GM19324 (cell line): ENCODE results near the gene RIBC2.

Source experiments
- ATAC-seq: cut with Tn5 transposase; IDR thresholded peaks from one replicate; pipeline ENCODE4 v1.9.1; 2021; ENCODE audit warnings: mild to moderate bottlenecking, moderate library complexity; ENCODE audit not compliant: unreplicated experiment, low FRiP score

Gene RIBC2

DNA sequence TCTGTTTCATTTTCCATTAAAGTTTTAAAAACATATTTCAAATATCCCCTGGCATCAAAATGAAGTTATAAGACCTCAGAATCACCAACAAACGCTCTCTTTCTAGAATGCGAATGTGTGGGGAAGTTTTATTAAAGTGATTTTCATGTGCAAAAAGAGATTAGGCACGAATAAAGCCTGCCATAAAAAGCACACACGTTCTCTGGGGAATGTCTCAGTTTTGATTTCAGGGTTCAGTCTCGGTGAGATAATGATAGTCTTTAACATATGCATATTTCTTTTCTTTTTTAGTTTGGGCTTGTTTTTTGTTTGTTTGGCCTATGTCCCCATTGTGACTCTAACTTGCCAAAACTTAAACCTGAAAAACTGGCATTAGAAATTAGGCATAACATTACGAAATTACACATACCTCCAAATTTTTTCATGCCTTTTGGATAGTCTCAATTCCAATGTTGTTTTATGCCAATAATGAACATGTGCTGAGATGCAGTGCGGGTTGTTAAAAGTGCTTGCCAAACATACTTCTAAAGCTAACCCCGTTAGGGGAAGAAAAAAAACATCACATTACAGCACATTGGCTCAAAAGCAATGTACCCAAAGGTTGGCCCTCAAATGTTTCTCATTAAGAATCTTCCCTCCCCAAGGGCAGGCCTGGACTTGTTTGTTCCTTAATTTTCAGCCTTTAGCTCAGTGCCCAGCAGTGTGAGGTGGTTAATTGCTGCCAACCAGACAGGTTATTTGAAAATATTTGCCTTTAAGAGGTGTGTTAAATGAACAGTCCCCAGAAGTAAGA is 56.0 kb downstream of the RIBC2 start:
- ATAC-seq: no peak

DNA sequence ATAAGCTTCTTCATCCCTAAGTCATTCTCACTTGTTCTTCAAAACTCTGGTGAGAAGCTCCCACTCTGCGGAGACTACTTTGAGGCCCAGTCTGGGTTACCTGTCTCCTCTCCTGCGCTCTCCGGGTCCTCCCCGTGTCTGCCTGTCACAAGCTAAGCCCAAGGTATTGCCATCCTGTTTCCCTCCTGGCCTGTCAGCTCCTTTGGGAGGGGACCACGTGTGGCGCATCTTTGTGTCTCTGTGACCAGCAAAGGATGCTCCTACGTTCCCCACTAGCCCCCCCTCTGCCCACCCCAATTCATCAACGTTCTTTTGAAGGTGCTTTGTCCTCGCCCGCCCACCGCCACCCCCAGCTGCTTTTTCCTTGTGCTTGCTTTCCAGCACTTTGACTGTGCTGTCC is 57.4 kb downstream of the RIBC2 start:
- ATAC-seq: no peak

DNA sequence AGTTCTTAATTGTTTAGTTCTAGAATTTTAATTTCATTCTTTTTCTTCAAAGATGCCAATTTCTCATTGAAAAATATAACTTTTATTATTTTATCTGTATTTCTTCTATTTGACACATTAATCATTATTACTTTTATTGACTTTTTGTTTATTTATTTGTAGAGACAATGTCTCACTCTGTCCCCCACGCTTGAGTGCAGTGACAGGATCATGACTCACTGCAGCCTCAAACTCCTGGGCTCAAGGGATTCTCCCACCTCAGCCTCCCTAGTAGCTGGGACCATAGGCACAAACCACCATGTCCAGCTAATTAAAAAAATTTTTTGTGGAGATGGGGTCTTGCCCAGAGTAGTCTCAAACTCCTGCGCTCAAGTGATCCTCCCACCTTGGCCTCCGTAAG is 58.9 kb downstream of the RIBC2 start:
- no peak for ATAC-seq

DNA sequence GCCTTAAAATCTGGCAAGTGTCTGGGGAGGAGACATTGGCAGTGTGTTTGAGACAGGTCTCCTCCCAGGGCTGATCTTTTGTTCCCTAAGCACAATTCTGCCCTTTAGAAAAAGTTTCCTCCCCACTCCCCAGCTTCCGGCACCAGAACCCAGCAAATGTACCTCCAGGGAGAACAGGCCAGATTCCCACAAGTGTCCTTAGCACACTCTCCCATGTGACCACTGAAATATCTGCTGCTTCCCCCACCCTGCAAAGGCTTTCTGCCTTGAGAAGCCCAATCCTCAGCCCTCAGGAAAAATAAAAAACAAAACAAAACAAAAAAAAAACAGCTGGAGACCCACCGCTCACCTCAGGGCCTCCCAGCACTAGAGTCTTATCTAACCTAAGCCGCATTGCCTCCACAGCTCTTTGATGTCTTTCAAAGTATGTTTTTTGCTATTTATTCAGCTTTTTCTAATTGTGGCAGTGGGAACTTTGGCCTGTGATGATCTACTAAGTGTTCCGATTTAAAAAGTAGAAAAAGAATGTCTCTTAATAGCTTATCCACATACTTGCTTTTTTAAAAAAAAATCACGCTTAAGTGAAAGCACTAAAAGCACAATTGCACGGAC is 60.2 kb downstream of the RIBC2 start:
- no peak for ATAC-seq

DNA sequence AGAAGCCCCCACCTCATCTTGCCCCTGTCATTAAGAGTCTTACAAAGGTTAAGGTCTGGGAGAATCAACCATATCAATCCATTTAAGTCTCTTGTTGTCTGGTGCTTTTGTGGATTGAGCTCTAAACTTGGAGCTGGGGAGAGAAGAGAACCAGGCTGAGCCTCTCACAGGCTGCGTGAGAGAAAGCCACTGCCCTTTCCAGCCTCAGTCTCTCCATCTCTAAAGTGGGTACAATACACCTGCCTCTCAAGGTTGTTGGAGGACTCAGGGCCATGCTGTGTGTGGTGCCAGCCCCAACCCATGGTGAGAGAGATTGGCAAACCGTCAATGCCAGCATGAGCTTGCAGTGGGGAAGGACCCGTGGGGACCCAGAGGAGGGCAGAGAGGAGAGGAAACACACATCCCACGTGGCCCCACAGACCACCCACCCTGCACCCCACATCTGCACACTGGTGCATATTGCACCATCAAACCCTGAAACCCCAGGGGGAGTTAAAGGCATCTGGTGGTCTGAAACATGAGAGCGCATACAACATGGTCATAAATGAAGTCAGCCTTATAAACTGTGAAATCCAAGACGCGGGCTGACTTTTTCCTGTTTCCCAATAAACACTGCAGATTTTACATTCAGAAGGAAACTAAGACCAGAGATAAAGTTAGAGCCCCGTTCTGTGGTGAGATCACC is 61.7 kb downstream of the RIBC2 start:
- no peak for ATAC-seq

DNA sequence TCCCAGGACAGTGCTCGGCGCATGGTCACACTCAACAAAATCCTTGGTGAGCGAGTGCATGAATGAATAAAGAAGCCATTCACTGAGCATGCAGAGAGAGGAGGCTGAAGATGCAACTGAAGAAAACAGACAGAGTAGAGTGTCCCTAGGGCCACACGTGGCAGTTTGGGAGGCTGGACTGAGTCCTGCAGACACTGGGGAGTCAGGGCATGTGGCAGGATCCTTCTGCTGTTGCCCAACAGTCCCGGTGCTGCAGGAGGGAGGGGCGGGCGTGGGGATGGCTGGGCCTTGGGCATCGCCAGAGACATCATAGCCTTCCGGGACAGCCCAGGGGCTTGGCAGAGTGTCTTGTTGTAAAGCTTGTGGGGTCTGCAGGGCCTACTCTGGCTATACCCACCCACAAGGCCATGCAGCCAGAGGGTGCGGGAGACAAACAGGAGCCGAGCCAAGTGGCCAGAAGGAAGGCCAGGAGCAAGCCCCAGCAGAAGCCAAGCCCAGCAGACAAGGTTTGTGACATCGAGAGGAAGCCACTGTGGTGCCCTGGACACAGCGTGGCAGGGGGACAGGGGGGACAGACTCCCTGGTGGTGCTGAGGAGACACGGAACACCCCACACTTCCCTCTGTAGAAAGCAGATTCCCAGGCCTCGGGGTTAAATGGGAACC is 62.5 kb downstream of the RIBC2 start:
- no peak for ATAC-seq

DNA sequence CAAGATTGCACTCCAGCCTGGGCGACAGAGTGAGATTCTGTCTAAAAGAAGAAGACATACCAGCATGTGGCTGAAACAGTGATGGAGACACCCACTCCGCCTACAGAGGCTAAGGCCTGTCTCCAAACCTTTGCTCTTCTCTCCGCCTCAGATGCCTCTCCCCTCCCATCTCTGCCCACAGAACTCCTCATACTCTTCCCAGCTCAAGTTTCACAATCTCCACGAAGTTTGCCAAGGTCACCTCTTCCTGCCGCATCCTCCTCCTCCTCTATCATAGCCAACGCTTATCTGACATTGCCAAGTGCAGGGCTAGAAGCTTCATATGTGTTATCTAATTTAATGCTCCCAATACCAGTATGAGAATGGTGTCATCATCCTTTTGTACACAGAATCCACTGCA is 63.3 kb downstream of the RIBC2 start:
- ATAC-seq: no peak

DNA sequence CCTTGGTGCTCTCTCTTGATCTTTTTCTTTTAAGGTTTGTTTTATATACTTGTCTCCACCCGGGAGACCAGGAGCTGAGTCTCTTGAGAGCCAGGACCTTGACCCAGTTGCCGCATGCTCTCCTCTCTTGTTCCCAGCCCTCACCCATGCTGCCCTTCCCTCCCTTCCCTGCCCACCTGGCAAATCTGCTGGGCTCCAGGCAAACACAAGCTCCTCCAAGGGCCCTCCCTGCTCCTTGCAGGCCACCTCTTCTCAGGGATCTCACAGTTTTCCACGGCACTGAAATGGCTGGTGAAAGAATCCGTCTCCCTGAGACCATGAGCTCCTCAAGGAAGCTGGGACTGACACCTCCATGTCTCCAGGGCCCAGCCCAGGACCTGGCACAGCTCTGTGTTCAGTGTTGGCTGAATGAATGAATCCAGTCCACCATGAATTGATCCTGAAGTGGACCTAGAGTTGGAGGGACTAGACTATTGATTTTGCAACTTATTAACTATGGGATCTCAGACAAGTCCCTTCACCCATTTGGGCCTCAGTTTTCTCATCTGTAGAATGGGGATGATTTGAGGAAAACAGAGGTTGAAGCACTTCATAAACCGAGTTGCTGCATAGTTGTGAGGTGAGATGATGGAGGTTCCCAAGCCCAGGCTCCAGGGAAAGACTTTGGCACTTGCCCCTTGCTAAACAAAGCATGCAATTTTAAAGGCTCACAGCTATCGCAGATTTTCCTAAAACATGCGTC is 64.0 kb downstream of the RIBC2 start:
- no peak for ATAC-seq

DNA sequence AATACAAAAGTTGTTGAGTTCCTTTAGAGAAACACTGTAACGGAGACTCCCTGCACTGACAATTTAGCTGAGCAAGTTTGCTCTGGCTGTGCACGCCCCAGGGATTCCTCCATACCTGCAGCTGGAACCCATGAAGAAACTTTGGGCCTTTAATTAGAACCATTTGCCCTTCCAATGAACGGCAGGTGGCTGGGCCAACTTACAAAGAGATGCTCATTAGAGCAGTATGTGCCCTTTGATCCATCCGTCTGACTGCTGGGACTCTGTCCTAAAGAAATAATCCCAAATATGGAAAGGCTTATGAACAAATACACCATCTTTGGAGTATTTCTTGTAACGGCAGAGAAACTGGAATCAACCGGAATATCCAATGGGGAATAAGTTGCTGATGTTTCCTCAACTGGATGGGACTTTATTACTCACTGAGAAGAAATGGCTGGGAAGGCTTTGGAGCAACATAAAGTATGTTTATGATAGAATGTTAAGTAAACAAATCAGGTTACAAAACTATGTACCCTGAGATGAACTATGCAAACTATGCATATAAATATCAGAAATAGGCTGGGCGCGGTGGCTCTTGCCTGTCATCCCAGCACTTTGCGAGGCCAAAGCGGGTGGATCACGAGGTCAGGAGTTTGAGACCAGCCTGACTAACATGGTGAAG is 64.7 kb downstream of the RIBC2 start:
- ATAC-seq: no peak

DNA sequence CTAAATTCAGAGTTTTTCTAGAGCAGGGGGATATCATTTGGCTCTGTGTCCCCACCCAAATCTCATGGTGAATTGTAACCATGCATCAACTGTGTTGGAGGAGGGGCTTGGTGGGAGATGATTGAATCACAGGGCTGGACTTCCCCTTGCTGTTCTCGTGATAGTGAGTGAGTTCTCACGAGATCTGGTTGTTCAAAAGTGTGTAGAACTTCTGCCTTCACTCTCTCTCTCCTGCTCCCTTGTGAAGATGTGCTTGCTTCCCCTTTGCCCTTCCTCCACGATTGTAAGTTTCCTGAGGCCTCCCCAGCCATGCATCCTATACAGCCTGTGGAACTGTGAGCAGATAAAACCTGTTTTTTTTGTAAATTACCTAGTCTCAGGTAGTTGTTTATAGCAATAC is 67.2 kb downstream of the RIBC2 start:
- ATAC-seq: no peak

DNA sequence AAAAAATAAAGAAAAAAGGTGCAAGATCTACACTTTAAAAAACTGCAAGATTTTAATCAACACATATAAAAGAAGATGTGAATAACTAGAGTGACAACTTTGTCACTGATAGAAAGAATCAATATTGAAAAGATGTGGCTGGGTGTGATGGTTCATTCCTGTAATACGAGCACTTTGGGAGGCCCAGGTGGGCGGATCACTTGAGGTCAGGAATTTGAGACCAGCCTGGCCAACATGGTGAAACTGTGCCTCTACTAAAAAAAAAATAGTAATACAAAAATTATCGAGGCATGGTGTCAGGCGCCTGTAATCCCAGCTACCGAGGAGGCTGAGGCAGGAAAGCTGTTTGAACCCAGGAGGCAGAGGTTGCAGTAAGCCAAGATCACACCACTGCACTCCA is 68.2 kb downstream of the RIBC2 start:
- ATAC-seq: no peak
